GM21786 (cell line): ENCODE data around the gene ARID3C.

Source experiments
- ATAC-seq: cut with Tn5 transposase; IDR thresholded peaks from one replicate; pipeline ENCODE4 v1.9.1; 2021; ENCODE audit not compliant: unreplicated experiment

ARID3C gene

DNA sequence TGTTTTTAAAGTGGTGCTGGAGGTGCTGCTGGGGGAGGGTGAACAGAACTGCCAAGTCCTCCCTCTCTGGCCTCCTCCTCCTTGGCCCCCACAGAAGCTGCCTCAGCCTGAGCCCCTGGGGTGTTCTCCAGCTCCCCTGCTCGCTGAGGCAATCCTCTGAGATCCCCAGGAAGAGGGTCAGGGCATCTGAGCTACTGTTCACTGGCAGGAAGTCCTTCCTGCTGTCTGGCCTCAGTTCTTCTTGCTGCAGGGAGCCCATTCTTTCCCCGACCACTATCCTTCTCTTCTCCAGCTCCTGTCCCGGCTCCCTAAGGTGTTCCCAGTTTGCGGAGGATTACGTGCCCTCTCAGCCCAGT is 49.1 kb downstream of the ARID3C start:
- no peak for ATAC-seq

DNA sequence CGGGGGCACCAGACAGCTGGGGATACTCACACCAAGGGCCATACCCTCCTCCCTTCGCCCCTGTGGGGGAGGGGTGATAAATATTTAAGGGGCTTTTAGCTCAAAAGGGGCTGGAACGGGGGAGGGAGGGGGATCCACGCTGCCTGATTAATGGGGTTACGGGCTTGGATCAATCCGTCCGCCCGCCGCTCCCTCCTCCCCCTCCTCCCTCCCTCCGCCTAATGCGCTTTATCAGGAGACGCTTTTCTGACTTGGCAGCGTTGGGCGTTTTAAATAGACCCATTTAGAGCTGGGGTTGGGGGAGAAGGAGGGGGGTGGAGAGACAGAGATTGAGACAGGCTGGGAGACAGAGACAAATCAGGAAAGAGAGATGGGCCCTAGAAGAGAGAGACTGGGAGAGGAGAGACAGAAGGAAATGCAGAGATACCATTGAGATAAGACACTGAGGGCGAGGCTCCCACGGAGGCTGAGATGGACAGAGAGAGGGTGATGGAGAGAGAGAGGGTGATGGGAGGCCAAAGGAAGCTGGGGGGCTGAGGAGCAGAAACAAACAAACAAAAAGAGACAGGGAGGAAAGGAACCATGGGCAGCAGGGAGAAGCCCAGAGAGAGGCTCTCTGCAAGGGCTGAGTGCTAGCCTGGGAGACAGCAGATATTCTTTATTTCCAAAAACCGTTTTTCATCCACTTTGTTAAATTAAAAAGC is 49.6 kb downstream of the ARID3C start:
- no peak for ATAC-seq

- ATAC-seq = no peak
Measured at GRCh38 chr9:34578241-34579103, 50.4 kb downstream of the ARID3C start.

DNA sequence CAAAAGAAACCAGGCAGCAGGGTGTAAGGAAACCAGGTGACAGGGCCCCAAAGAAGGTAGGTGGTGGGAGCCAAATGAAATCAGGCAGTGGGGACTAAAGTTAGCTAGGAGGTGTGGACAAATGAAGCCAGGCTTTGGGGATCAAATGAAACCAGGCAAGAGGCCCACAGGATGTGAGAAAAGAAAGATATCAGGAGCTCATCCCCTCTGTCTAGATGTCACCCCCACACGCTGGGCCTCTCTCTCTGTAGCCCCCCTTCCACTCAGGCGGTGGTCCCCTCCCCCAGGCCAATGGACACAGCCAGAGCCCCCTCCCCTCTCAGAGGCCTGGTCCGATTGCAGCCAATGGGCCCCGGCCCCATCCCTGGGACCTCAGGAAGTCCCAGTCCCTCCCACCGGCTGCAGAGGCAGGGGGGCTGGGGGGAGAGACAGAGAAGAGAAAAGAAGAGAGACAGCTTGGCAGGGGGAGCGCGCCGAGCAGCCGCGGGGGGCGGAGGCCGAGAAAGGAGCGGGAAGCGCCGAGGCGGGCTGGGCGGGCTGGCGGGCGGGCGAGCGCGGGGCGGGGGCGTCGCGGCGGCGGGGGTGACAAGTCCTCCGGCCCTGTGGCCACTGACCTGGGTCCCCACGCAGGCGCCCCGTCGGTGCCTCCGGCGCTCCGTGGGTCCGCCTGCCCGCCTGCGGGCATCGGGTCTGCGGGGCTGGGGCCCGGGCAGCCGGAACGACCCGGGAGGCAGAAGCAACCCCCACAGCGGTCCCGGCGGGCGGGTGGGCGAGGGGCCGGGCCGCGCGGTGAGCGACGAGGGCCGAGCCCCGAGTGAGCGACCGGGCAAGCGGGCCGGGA is 51.2 kb downstream of the ARID3C start:
- ATAC-seq = no peak

DNA sequence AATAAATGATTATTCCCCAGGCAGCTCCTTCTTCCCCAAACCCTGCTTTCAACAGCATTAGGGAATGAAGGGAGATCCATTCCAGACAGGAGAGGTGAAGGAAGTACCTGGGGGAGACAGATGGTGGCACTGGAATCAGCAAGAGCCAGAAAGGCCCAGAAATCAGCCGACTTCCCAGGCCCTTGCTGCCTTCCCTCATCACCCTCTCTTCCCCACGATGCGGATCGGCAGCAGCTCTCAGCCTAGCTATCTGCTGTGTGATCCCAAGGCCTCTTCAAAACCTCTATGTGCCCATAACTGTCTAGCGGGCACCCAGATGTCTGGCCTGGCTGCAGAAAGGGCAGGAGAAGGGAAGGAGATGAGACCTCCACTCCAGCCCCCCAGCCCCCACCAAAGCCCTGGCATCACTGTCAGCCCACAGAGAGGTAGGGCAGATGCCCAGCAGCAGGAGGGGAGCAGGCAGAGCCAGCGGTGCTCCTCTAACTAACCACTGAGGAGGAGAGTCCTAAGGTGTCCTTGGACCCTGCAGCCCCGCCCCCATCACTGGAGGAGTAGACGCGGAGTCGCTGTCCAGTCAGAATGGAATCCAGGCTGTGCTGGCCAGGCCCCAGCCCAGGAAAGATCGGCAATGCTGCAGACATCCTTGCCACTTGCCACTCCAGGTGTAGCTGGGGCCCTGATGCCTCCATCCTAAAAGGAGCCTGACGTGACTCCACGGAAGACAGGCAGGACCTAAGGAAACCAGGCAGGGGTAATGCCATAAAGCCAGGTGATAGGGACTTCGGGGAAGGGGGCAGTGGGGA is 52.1 kb downstream of the ARID3C start:
- no peak for ATAC-seq

DNA sequence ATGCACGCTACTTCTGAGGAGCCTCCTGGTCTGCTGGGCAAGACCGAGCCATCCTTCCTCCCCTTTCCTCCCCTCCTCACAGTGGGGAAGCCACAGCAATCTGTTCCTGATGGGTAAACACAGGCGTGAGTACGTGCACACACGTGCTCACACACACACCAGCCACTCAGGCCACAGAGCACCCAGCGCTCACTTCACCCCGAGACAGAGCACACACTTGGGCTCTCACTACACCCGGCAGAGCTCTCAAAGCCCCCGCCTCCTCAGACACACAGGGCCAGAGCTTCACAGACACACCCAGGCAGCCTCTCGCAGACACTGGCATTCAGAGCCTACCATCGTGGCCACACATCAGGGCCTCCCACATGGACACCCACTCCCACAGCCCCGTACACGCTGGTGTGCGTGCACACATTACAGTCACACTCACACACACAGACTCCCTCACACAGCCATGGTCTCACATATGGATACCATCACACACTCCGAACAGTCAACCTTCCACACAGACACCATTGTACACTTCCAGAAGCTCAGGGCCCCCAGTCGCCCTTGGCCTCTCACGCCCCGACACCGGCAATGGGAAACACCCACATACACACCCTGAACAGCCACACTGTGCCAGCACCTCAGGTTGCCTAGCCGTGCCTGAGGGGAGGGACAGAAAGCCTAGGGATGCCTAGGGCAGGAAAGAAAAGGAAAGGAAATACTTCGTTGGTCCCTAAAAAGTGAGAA is 52.8 kb downstream of the ARID3C start:
- no peak for ATAC-seq

GRCh38 chr9:34575241-34575640 is 53.6 kb downstream of the ARID3C start:
- no peak for ATAC-seq

DNA sequence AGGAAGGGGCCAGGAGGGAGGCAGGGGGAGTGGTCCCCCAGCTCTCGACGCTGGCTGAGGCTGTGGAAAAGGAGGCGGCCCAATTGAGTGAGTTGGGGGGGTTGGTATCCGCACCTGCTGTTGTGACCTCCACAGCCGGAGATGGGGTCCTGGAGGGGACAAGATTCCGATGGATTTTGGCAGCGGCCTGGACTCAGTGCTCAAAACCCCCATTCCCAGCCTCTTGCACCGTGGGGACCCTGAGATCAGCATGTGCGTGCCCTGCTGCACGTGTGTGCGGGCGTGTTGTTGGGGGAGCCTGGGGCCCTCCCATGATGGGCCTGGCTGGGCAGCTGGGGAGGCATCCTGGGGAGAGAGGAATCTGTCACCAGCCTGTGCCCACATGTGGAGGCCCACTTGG is 54.3 kb downstream of the ARID3C start:
- no peak for ATAC-seq

GRCh38 chr9:34573599-34574325 is 55.1 kb downstream of the ARID3C start:
- ATAC-seq = no peak

- no peak for ATAC-seq
Measured at GRCh38 chr9:34572628-34573027, 56.2 kb downstream of the ARID3C start.

- ATAC-seq = no peak
Measured at GRCh38 chr9:34572092-34572491, 56.8 kb downstream of the ARID3C start.

DNA sequence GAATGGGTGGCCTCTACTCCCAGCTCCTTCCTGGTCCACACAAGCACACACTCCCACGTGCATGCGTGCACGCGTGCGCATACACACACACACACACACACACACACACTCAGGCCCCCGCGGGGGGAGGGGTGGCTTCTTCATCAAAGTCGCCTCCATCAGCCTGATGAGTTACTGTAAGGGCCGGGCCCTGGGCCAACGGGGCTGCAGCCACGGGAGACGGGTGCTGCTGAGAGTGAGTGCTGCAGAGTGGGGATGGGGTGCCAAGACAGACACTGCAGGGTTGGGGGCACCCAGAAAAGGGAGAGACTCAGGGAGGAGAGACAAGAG is 57.4 kb downstream of the ARID3C start:
- ATAC-seq = no peak
